ENCODE results near the gene IGFBP4.

Gene IGFBP4

GRCh38 chr17:40432864-40433528, 10.3 kb upstream of the IGFBP4 start:
- no peak for DNase-seq

- peak; percentile 60 for DNase-seq
These were observed 9.5 kb upstream of the IGFBP4 start for GRCh38 chr17:40433551-40434415.

GRCh38 chr17:40436636-40437035, 6.6 kb upstream of the IGFBP4 start:
- DNase-seq: no peak

- DNase-seq: no peak
These were observed 6.0 kb upstream of the IGFBP4 start for GRCh38 chr17:40437095-40437732.

DNA sequence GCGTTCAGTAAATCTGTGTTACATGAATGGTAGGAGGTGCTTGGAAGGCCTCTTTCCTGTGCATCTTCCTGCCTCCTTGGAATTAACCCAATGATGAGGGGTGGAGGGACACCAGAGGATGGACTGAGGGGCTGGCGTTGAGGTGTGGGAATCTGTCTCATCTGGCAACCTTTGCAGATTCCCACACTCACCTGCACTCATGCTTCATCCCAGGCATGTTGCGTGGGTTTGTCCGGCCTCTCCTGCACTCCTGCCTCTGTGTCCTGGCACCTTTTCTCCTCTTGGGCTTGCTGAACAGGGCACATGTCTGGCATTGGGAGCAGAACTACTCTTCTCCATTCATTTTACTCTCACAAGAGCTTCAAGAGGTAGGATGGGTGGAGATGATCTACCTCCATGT, 3.1 kb upstream of the IGFBP4 start:
- DNase-seq: no peak

DNA sequence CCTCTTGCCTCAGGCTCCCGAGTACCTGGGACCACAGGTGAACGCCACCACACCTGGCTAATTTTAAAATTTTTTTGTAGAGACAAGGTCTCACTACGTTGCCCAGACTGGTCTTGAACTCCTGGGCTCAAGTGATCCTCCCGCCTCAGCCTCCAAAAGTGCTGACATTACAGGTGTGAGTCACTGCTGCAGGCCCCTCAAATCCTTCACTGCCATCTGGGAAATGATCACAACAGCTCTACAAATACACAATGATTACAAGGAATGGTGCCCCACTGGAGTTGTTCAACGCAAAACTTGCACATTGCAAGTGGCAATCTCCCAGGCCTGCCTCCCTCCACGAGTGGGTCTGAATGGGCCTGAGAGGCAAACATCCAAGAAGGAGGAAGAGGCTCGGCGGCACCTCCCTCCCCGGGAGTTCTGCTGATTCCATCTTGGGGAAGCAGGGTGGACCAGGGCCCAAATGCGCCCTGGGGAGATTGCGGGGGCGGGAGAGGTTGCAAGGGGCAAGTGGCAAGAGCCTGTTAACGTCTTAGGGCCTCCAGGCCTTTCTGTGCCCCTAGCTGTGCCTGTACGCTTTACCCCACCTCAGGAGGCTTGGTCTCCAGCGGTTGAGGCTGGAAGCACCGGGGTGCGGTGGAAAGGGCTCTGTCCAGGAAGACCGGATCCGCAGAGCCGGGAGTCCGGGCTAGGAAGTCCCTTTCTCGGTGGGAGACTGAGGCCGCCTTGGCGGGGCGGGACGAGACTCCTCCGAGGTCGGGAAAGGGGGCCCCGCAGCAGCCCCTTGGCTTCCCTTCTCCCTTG, 656 bp upstream of the IGFBP4 start:
- DNase-seq: peak; percentile 49

DNA sequence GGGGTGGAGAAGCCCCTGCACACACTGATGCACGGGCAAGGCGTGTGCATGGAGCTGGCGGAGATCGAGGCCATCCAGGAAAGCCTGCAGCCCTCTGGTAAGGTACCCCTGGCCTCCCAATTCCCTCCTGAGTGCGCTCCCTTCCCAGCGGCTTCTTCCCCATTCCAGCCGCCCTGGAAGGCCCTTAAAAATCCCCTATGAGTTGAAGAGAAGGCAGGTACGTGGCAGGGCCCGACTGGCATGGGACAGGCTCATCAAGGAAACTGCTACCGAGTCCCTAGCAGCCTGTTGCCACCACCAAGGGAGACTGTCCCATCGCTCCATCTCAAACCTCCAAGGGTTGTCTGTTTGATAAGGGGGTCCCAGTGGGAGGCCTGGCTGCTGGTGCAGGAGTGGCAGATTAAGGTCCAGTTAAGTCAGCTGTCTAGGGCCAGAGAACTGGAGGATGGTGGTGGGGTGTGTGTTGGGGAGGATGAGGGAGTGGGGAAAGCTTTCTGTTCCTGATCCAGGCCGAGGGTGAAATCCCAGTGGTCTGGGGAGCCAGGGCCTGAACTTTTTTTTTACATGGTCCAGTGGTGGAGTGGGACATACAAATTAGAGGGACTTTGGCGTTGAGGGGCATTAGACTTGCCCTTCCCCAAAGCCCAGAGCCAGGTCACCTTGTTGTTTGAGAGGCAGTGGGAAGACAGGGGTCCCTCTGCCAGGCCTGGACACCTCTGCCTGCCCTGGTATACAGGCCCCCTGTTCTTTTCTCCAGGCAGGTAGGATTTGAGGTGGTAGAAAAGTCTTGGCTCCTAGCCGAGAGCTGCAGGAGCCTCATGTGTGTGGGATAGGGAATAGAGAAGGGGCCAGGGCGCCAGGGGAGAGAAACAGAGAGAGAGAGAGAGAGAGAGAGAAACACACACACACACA, 994 bp downstream of the IGFBP4 start:
- DNase-seq: no peak

- DNase-seq: peak; percentile 20
These were observed 2.7 kb downstream of the IGFBP4 start for GRCh38 chr17:40445751-40446468.

DNA sequence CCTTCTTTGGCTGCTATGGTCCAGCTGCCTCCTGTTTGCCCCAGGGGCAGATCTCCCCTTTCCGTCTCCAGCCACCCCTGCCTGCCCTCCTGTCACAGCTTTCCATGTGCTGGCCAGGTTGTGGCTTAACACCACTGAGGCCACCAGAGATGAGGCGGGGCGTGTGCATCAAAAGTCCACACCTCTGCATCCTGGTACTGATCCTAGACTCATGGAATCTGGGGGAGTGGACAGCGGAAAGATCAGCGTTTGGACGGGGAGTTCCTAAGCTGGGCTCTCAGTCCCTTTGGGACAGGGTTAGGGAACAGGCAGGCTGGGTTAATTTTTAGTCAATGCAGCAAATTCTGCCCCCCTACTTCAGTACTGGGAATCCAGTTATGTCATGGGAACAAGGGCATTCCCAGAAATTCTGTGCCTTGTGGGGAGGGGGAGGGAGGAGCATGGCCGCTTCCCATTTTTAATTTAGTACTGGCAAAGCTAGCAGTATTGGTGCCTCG, 3.9 kb downstream of the IGFBP4 start:
- DNase-seq: no peak

DNA sequence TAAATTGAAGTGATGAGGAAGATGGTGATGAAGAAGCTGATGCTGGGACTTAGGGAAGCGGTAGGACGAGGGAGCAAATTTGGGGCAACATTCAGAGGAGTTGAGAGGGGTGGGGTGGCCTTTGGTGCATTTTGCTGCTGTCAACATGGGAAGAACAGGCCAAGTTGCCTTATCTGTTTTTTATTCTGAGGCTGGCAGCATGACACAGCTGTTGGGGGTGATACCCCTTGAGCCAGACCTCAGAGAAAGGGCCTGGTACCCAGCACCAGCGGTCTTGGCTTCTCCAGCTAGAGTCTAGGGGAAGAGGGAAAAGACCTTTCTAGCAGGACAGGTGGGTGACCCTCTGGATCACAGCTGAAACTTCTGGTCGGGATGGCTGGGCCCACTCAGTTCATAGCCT, 4.6 kb downstream of the IGFBP4 start:
- DNase-seq: no peak

DNA sequence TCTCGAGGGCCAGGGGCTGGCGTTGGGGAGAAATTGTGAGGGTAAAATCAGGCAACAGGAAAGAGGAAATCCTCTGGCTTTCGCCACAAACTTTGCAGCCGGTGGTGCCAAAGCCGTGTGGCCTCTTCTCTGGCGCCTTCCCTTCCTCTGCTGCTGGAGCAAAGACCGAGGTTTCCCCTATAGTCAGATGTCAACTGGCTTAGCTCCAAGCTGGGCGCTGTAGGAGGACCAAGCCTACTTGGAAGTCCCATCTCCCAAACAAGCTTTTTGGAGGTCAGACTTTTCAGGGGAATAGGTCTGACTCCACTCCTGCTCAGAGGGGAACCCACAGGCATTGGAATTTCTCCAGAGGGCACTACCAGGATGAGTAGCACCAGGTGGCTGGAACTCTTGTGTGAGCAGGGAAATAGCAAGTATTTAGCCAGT, 5.0 kb downstream of the IGFBP4 start:
- DNase-seq: no peak

GRCh38 chr17:40448639-40449261, 5.5 kb downstream of the IGFBP4 start:
- DNase-seq: peak; percentile 77

GRCh38 chr17:40450175-40450574, 6.9 kb downstream of the IGFBP4 start:
- DNase-seq: peak; percentile 29

DNA sequence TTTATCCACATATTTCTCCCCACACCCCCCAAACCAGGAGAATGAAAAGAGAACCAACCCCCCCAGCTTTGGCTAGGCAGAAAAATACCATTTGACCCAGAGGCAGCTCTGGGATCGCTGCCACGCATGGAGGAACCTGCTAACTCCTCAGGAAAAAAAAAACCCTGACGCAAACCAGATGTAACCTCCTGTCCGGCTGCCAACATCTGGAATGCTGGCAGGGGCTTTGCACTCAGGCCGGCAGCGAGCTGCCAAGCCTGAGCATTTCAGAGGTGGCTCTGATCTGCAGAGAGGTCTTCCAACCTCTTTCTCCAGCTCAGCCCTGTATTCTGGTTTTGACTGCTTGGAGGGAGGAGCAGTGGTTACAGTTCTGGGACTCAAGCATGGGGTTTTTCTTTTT, 8.2 kb downstream of the IGFBP4 start:
- DNase-seq: no peak

GRCh38 chr17:40452216-40452787, 9.1 kb downstream of the IGFBP4 start:
- DNase-seq: no peak

GRCh38 chr17:40452921-40453378, 9.7 kb downstream of the IGFBP4 start:
- no peak for DNase-seq

- DNase-seq: no peak
These were observed 10.8 kb downstream of the IGFBP4 start for GRCh38 chr17:40453881-40454612.

DNA sequence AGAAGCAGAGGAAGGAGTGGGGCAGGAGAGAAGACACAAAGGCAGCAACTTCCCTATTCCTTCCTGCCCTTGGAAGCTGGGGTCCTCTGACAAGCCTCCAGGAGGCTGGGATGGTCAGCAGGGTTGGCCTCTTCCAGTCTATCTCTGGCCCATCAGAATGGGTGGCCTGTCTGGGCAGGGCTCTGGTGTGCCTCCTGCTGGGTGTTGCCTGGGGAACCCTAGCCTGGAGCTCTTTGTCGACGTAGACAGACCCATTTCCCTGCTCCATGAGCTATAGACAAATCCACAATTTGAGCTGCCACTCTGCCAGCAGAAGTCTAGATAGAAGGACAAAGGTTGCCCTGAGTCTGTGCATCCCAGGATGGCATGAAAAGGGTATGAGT, 11.4 kb downstream of the IGFBP4 start:
- no peak for DNase-seq

DNA sequence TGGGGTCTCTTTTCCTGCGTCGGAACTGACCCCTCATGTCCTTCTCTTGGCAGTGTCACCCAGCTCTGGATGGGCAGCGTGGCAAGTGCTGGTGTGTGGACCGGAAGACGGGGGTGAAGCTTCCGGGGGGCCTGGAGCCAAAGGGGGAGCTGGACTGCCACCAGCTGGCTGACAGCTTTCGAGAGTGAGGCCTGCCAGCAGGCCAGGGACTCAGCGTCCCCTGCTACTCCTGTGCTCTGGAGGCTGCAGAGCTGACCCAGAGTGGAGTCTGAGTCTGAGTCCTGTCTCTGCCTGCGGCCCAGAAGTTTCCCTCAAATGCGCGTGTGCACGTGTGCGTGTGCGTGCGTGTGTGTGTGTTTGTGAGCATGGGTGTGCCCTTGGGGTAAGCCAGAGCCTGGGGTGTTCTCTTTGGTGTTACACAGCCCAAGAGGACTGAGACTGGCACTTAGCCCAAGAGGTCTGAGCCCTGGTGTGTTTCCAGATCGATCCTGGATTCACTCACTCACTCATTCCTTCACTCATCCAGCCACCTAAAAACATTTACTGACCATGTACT, 13.2 kb downstream of the IGFBP4 start:
- DNase-seq: no peak
